ENCODE data around the gene ADH6. TPM values are rescaled to one million over a fixed set of nuclear protein-coding genes. Genes with fewer than 3 reads are reported as not detected.

ADH6 gene
- not detected in 5 replicates for total RNA-seq (2022; extraction: Qiagen RNA extraction; ENCODE audit: low read depth)

GRCh38 chr4:99219072-99219471, at the start of gene ADH6:
ADH6 (minus strand) TSS chr4:99219246; CDS start chr4:99219152, 94 bp downstream.

Other genes starting within 250 kb of the ADH6 start
- 48.1 to 59.8 TPM (median 53.9 TPM) in 5 replicates for gene METAP1, start 223.5 kb downstream of the ADH6 start, total RNA-seq (2022; extraction: Qiagen RNA extraction; ENCODE audit: low read depth)
- gene ADH5, start 130.5 kb downstream of the ADH6 start, total RNA-seq (2022; extraction: Qiagen RNA extraction; ENCODE audit: low read depth): 97.0 to 143 TPM (median 105 TPM) in 5 replicates
- gene ADH4, start 74.9 kb downstream of the ADH6 start, total RNA-seq (2022; extraction: Qiagen RNA extraction; ENCODE audit: low read depth): not detected in 5 replicates
- gene ADH1A, start 71.7 kb upstream of the ADH6 start, total RNA-seq (2022; extraction: Qiagen RNA extraction; ENCODE audit: low read depth): not detected in 5 replicates
- not detected in 5 replicates for gene ADH1B, start 102.2 kb upstream of the ADH6 start, total RNA-seq (2022; extraction: Qiagen RNA extraction; ENCODE audit: low read depth)
- not detected in 5 replicates for gene ADH1C, start 133.5 kb upstream of the ADH6 start, total RNA-seq (2022; extraction: Qiagen RNA extraction; ENCODE audit: low read depth)
- not detected in 5 replicates for gene ADH7, start 216.1 kb upstream of the ADH6 start, total RNA-seq (2022; extraction: Qiagen RNA extraction; ENCODE audit: low read depth)

All from A549 treated with CpdA at 1 μM for 4 hours (cell line).